ENCODE measurements around the gene IL5RA.

- TF ChIP-seq CTCF (IDR thresholded peaks at IDR 0.05; ENCODE audit: low read depth, low read length), result no peak
- TF ChIP-seq EZH2phosphoT487 (IDR thresholded peaks at IDR 0.05; ENCODE audit: low read depth), result no peak
Observed at GRCh38 chr3:3154879-3155610, 44.9 kb upstream of the IL5RA start.

Data from OCI-LY3 (cell line).